ENCODE results near the gene RGS6.

Gene RGS6

GRCh38 chr14:72501439-72501838 lies 569.2 kb downstream of the RGS6 start:
- no peak for DNase-seq (ENCODE audit: low spot score)

GRCh38 chr14:72503271-72503670 lies 571.0 kb downstream of the RGS6 start:
- no peak for DNase-seq (ENCODE audit: low spot score)

- DNase-seq (ENCODE audit: low spot score): peak; percentile 63
These were observed 571.6 kb downstream of the RGS6 start for GRCh38 chr14:72503696-72504368.

- no peak for DNase-seq (ENCODE audit: low spot score)
These were observed 578.3 kb downstream of the RGS6 start for GRCh38 chr14:72510566-72510965.

GRCh38 chr14:72512281-72512680 lies 580.1 kb downstream of the RGS6 start:
- DNase-seq (ENCODE audit: low spot score): no peak

- no peak for DNase-seq (ENCODE audit: low spot score)
These were observed 580.7 kb downstream of the RGS6 start for GRCh38 chr14:72512925-72513324.

GRCh38 chr14:72513346-72513745 lies 581.1 kb downstream of the RGS6 start:
- no peak for DNase-seq (ENCODE audit: low spot score)

- peak; percentile 61 for DNase-seq (ENCODE audit: low spot score)
These were observed 581.9 kb downstream of the RGS6 start for GRCh38 chr14:72513965-72514659.

GRCh38 chr14:72514660-72515025 lies 582.4 kb downstream of the RGS6 start:
- no peak for DNase-seq (ENCODE audit: low spot score)

GRCh38 chr14:72515779-72516770 lies 583.8 kb downstream of the RGS6 start:
- peak; percentile 37 for DNase-seq (ENCODE audit: low spot score)

- DNase-seq (ENCODE audit: low spot score): peak; percentile 78
These were observed 584.9 kb downstream of the RGS6 start for GRCh38 chr14:72516936-72517700.

GRCh38 chr14:72517736-72518135 lies 585.5 kb downstream of the RGS6 start:
- DNase-seq (ENCODE audit: low spot score): no peak

- no peak for DNase-seq (ENCODE audit: low spot score)
These were observed 586.7 kb downstream of the RGS6 start for GRCh38 chr14:72518809-72519377.

GRCh38 chr14:72519543-72519942 lies 587.3 kb downstream of the RGS6 start:
- no peak for DNase-seq (ENCODE audit: low spot score)

GRCh38 chr14:72521045-72521444 lies 588.8 kb downstream of the RGS6 start:
- peak; percentile 5 for DNase-seq (ENCODE audit: low spot score)

- DNase-seq (ENCODE audit: low spot score): no peak
These were observed 589.9 kb downstream of the RGS6 start for GRCh38 chr14:72521968-72522741.

- DNase-seq (ENCODE audit: low spot score): no peak
These were observed 590.6 kb downstream of the RGS6 start for GRCh38 chr14:72522847-72523246.

- DNase-seq (ENCODE audit: low spot score): no peak
These were observed 591.4 kb downstream of the RGS6 start for GRCh38 chr14:72523424-72524294.

- no peak for DNase-seq (ENCODE audit: low spot score)
These were observed 592.0 kb downstream of the RGS6 start for GRCh38 chr14:72524295-72524629.

All from kidney tubule cell (primary cell).